Retinal pigment epithelial cell (primary cell): ENCODE measurements around the gene FSTL4.

ENCODE experiments used
- DNase-seq: peaks from one replicate; pipeline ENCODE4 v3.0.0-alpha.2; 2010; ENCODE audit warnings: low read depth
- H3K4me3 ChIP-seq: 2 replicates; pipeline ENCODE4 v1.5.1; 2011; ENCODE audit warnings: mild to moderate bottlenecking, low read length, control low read depth, moderate library complexity
- CTCF ChIP-seq: conservative IDR thresholded peaks from 2 replicates; pipeline ENCODE4 v1.5.1; 2011; ENCODE audit warnings: low read depth, low read length, control low read depth, inconsistent platforms

FSTL4 gene

GRCh38 chr5:133497608-133498348 lies 114.6 kb downstream of the FSTL4 start:
- no peak for TF ChIP-seq CTCF
- DNase-seq: no peak
- H3K4me3 ChIP-seq: no peak overlapping the region

- no peak for TF ChIP-seq CTCF
- no peak for DNase-seq
- no peak overlapping the region for H3K4me3 ChIP-seq
Observed at GRCh38 chr5:133496631-133497030, 115.7 kb downstream of the FSTL4 start.

- H3K4me3 ChIP-seq: no peak overlapping the region
- DNase-seq: no peak
- TF ChIP-seq CTCF: no peak
Observed at GRCh38 chr5:133494923-133495246, 117.5 kb downstream of the FSTL4 start.

- H3K4me3 ChIP-seq: no peak overlapping the region
- no peak for DNase-seq
- no peak for TF ChIP-seq CTCF
Observed at GRCh38 chr5:133494232-133494922, 118.0 kb downstream of the FSTL4 start.

- TF ChIP-seq CTCF: no peak
- H3K4me3 ChIP-seq: no peak overlapping the region
- no peak for DNase-seq
Observed at GRCh38 chr5:133489632-133490031, 122.7 kb downstream of the FSTL4 start.

GRCh38 chr5:133487093-133487492 lies 125.2 kb downstream of the FSTL4 start:
- no peak for DNase-seq
- no peak overlapping the region for H3K4me3 ChIP-seq
- no peak for TF ChIP-seq CTCF

GRCh38 chr5:133485468-133485867 lies 126.9 kb downstream of the FSTL4 start:
- no peak overlapping the region for H3K4me3 ChIP-seq
- no peak for DNase-seq
- TF ChIP-seq CTCF: no peak
